Activated naive CD4-positive, alpha-beta T cell treated with anti-CD3 and anti-CD28 coated beads, Interleukin-2, amount 50 U/mL, for 16 hours (primary cell): ENCODE measurements around the gene CFAP77.

Experiments
- DNase-seq: peaks from one replicate; pipeline ENCODE4 v3.0.0-alpha.2; 2020

The CFAP77 gene

DNA sequence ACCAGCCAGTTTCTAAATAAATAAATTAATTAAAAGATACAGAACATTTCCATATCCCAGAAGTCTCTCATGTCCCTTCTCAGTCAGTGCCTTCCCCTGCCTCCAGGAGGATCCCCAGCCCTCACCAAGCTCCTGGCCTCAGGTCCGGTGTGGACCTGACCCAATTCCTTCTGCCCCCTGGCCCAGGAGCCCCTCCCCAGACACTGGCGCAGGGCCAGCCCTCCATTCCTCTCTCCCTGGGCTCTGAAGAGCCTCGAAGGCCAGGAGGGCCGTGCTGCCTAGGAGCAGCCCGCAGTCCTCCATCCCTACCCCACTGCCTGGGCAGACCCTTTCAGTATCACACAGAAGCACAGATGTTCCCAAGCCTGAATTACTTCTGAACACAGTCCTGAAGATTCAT is 110.6 kb downstream of the CFAP77 start:
- no peak for DNase-seq

DNA sequence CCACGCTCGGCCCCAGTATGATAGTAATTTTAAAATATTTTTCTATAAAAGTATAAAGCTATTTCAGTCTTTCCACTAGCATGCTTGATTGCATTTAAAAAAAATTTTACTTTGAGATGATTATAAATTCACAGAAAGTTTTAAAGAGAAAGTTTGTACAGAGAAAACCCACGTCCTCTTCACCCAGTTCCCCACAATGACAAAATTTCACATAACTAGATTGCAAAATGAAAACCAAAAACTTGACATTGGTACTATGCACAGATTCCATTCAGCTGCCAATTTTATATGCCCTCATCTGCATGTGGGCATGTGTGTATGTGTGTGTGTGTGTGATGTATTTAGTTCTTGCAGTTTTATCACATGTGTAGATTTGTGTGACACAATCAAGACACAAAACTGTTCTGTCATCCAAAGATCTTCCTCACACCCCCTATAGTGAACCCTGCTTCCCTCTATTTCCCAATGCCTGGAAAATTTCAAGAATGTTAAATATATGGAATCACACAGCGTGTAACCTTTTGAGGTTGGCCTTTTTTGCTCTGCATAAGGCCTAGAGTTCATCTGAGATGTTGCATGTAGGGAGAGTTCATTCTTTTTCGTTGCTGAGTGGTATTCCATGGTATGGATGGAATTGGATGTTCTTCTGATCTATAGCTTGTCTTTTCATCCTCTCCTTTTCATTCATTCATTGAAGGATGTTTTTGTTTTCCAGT is 115.5 kb downstream of the CFAP77 start:
- no peak for DNase-seq

DNA sequence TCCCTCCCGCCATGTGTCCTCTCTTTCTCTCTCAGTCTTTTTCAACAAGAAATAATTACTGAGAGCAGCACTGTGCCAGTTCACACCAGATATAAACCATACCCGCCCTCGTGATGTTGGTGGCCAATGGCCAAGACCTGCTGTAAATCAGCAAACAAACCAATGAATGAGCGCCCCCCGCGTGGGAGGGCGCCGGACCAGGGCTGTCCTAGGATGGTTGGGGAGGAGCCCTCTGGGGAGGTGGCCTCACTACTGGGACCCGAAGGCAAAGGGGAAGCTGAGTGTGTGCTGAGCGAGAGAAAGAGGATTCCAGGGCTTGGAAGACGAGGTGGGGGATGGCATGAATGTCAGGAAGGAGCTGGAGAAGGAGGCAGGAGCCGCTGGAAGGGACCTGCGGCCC is 121.2 kb downstream of the CFAP77 start:
- DNase-seq, result no peak

DNA sequence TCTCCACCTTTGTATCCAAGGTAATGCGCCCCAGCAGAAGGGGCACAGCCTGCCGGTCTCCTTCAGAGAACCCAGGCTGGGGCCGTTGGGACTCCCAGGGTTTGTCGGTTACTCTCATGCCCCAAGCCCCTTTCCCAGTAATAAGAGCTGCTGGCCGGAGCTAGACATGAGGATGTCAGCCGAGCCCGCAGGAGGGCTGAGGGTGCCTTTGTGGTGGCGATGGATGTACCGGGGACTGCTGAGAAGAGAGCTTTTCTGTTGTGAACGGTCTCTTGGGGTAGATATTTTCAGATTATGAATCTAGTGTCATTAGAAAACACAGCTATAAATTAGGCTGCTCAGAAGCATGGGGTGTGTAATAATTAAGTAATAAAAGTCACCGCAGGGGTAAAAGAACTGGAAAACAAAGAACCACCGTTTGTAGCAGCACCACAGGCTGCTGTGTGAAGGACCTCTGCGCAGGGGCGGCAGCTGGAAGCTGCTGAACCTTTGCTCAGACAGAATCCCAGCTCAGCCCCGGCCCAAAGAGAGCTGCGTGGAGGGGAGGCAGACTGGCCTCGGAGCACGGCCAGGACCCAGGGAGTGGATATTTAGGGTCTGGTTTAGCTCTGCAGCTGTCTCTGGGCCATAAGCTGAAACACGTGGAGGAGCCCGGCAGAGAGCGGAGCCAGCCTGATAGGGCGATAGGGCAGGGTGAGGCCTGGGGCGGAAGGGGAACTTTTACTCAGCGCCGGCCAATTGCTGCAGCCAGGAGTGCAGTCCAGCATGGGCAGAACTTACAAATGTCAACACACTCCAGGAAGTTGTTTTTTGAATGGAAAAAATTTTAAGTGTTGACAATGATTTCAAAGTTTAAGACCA is 121.9 kb downstream of the CFAP77 start:
- no peak for DNase-seq

DNA sequence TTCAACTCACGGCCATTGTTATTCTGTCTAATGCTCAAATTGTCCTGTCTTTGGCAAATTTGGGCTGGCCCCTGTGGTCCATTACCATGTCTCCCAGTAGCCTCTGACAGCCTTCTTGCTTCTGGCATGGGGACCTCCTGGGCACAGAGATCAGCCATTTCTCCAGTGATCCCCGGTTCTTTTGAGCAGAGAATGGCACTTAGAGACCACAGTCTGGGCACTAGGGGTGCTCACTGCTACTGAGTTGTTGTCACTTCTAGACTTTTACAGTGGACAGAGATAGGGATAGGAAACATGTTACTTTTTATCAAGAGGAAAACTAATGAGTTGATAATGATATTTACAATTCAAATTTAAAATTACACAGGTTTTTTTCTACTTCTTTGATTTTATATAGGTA is 124.8 kb downstream of the CFAP77 start:
- DNase-seq, result no peak

DNA sequence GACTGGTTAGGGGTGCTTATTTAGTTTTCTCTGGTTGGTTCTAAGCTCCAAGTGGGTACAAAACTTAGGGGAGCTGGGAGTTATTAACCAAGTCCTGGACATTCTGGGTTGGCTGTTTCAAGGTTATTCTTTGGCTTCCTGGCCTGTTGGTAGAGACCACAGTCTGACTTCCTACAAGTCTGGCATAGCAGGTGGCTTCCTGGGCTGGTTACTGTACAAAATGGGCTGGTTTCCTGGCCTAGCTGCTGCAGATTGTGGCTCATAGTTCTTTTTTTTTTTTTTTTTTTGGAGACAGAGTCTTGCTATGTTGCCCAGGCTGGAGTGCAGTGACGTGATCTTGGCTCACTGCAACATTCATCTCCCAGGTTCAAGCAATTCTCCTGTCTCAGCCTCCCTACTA is 126.1 kb downstream of the CFAP77 start:
- no peak for DNase-seq

DNA sequence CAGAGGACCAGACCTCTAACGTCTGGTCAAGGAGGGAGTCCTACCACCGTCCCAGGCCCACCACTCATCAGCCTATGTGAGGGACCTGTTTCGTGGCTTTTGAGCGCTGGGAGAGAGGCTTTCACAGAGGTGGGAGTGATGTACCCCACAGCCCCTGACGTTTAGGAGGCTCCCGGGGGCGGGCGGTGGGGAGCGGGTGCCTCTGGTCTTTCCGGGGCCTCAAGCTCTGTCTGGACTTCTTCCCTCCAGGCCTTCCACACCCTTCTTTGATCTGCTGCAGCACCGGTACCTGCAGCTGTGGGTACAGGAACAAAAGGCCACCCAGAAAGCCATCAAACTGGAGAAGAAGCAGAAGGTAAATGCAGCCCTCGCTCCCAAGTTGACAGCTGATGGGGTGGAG is 127.3 kb downstream of the CFAP77 start:
- DNase-seq, result no peak

DNA sequence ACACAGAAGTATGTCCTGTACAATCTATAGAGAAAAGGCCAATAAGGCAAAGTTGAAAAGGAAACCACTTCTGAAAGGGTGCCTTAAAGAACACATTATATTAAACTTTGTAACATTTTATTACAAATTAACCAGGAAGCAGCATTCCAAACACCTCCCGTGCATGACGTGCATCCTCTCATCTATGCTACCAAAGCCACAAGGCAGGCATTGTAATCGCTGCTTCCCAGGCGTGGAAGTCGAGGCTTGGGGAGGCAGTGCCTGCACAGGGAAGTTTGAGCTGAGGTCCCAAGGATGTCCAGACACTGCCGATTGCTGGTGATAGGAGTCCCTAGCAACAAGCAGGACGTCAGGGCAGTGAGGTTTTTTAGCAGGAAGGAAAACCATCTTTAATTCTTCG is 128.1 kb downstream of the CFAP77 start:
- no peak for DNase-seq

DNA sequence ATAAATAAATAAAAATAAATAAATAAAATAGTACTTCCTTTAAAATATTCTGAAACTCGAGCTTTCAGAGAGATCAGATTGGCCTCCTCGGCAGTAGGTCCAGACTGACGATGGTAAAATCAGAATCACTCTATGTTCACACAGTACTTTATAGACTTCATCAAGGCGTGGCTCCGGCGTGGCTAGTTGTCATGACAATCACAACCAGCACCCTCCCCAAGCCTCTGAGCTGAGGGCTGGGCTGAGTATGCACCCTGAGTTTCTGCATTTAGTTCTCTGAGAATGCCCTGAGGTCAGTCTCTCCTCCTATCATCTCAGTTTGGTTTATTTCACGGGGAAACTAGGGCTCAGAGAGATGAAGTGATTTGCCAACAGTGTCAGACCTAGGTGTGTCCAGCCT is 129.1 kb downstream of the CFAP77 start:
- DNase-seq, result no peak

DNA sequence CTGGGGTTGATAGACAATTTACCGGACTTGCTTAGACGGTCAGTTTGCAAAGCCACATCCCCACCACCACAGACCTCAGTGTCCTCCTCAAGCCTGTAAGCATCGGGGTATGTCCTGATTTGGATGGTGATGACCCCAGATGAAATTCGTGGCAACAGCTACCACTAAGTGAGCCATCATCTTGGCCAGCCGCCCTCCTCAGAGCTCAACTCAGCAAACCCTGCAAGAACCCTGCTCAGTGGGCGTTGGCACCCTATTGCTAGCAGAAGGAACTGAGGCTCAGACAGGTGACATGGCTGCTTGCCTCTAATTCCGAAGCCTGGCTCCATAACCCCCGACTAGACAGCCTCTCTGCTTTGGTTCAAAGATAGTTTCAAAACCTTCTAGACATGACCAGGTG is 131.0 kb downstream of the CFAP77 start:
- DNase-seq, result no peak

DNA sequence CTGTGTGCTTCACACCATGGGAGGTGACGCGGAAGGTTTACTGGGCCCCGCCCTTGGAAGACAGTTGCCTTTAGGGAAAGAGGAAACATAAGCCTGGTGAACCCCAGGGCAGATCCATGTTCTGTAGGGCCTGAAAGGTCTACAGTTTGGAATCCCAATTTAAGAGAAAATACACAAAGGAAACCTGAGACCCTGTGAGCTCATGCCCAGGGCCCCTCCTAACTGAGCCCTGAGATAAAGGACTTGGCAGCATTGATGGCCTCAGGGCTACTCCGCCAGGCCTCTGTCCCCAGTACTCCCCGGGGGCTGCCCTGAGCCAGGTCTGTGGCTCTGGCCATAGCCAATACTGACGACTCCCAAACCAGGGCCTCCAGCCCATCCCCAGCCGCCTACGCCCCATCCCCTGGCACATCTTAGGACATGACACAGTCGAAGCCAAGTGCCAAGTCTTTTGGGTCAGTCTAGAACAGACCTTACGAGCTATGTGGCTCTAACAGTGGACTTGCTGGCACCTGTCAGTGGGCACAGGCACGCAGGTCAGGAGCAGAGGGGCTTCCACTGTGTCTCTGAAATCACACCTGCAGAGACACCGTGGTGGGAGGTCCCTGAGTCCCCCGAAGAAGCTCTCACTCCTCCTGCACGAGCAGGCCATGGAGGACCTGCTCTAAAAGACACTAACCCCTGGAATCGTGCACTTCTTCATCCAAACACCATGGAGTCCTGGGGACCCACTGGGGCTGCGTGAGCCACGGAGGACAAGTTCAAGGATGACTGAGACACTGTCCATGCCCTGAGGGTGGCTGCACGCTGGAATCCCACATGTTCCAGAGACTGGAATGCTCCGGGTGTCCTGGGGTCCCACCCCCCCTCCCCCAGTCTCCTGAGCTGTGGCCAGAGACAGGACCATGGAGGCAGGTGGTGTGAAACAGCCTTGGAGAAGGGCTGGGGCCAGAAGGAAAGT is 132.1 kb downstream of the CFAP77 start:
- DNase-seq, result no peak

DNA sequence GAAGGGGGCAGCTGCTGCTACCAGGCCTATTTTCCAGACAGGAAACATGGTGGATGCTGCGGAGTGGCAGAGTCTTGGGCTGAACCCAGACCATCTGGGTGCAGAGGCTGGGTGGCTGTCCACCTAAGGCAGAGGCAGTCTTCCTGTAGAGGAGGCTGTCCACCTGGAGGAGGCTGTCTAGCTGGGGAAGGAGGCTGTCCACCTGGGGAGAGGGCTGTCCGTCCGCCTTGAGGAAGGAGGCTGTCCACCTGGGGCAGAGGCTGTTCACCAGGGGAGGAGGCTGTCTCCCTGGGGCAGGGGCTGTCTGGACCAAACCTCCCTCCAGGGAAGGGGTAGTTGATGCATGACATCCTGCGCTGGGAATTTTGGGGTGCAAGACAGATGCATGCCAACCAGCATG is 133.2 kb downstream of the CFAP77 start:
- DNase-seq, result no peak

DNA sequence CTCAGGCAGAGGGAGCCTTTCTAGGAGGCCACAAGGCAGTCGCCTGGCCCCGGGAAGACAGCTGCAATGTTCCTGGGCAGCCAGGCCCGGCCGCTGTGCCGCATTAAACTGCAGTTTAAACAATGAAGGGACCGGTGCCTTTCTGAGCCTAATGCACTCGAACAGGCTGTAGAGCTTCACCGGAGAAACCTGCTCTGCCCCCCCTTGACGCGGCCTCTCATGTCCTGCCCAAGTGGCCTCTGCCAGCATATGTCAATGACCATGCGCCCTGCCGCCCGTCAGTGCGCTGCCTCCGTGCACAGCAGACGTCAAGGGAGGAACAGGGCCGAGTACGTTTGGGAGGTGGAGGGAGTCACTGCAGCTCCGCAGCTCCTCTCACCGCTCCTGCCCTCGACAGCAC is 133.9 kb downstream of the CFAP77 start:
- no peak for DNase-seq

DNA sequence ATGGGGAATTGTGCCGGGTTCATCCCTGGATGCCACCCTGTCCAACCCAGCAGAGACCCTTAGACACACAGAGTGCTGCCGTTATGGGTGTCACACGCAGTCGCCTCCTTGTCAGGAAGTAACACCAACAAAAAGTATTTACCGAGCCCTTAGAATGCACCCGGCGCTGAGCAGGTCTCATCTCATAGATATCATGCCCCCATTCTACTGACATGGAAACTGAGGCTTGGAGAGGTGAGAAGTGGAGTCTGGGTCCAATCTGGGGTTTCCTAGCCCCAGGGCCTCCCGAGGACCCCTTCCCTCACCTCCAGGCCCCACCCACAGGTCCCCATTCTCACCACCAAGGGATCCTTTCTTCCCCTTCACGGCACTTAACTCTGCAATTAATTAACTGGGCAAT is 135.6 kb downstream of the CFAP77 start:
- DNase-seq, result no peak

DNA sequence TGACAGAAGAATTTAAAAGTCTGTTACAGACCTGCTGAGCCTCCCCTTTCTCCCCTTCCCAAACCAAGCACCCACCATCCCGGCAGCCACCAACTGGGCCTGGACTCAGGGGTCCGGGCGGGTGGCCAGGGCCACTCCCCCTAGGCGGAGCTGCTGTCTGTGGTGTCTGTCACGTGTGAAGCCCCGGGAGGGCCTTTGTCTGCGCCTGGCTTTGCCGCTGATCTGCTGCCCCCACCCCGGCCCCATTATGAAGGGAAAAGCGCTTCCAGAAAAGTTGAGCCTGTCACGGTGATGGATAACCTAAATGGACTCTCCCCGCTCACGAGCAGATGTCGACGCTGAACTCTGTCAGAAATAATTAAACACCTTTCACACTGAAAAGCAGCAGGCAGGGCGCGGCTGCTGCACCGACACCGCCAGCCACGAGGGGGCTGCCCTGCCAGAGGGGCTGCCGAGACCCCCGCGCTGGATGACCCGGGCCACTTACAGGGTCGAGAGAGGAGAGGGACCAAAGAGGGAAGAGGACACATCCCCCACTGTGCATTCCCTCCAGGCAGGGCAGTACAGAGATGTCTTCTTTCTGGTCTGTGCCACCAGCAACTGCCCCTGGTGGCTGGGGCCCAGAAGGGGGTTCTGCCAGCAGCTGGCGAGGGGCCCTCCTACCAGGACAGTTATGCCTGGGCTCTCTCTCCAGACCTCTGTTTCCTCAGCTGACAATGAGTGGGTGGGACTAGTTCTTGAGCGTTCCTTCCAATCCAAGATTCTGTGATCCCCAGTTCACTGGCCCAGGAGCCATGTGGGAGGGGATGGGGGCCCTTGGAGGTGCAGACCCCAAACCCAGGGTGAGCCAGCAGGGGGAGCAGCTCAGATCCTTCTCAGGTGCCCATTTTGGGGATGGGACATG is 136.4 kb downstream of the CFAP77 start:
- no peak for DNase-seq

DNA sequence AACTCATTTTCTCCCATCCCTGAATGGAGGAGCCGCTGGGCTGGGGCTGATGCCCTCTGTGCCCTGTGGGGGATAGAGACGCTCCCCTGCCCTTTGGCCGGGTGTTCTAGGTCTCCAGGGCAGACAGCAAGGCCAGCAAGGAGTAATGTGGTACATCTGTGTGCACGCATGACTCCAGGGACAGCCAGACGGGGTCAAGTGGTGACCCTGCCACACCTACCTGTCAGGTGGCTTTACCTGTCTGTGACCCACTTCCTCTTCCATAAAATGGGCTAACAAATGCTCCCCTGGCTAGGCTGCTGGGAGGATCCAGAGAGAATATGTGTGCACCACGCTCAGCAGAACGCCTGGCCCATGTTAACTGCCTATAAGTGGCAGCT is 137.0 kb downstream of the CFAP77 start:
- DNase-seq, result no peak

DNA sequence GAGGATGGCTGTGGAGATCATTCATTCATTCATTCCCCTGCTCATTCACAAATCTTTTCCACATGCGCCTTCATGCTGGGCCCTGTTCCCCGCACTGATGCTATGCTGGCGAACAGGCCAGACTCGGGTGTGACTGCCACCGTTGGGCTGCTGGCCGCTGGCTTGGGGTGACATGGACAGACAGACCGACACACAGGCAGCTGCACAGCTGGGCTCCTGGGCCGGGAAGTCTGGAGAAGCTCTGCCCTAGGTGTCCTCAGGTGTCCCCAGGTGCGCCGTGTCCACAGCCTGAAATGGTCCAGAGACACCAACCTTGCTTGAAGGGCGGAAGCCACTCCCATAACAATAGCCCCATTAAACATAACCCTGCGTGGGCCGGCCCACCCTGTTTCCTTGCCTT is 137.4 kb downstream of the CFAP77 start:
- no peak for DNase-seq

DNA sequence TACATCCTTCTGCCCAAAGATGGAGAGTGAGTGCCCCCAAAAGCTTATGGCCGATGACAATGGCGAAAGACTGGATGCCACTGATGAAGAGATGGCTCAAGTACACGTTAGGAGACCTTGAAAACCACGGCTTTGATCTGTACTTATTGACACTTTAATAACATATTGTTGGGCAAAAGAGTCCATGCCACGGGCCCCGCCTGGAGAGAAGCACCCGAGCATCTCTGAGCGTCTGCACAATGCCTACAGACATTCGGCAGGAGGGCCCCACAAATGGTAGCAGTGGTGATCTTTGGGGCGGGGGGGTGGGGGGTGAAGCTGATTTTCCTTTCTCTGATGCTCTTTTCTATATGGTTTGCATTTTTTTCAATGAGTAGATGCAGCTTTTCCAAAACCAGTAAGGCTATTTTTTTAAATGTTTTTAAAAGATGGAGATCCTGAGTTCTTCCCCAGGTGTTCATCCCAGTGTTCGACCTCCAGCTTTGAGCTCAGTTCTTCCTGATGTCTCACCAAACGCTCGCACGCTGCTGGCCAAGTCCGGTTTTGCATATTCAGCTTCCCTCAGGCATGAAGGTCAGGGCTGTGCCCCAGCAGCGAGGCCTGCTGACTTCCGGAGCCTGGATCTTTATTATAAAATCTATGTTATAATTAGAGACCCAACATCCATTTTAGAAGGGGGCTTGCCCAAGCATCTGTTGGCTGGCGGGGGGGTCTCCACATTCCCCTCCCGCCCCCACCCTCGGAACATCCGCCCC is 138.1 kb downstream of the CFAP77 start:
- DNase-seq, result no peak

DNA sequence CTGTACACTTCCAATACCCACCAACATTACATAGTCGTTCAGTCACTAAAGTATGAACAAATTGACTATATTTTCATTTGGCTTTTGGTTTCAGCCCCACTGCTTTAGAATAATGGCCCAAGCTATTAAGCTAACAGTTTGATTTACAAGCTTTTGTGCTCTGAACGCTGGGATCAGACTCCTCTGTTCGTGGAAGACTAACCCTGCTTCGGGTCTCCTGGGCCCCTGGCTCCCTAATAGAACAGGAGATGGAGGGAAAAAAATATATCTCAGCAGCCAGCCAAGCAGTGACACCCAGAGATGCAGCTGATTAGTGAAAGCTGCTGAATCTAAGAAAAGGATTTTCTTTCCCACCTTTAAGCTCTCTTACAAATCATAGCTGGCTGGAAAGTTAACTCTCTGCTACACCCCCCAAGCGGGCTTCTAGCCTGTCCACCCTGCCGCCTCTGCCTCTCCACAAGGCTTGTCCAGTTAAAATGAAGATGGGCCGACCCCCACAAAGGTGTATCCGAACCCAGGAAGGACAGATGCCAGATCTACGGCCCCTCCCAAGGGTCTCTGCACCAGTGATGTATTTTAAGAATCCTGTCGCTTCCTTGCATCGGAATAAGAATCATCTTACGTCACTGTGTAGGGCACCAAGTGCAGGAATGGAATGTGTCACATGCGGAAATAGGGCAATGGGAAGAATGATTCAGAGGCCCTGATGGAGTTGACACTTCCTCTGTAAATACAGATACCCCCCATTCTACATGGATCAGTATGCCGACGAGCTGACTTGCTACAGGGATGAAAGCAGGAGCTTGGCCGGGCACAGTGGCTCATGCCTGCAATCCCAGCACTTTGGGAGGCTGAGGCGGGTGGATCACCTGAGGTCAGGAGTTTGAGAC is 139.0 kb downstream of the CFAP77 start:
- no peak for DNase-seq

DNA sequence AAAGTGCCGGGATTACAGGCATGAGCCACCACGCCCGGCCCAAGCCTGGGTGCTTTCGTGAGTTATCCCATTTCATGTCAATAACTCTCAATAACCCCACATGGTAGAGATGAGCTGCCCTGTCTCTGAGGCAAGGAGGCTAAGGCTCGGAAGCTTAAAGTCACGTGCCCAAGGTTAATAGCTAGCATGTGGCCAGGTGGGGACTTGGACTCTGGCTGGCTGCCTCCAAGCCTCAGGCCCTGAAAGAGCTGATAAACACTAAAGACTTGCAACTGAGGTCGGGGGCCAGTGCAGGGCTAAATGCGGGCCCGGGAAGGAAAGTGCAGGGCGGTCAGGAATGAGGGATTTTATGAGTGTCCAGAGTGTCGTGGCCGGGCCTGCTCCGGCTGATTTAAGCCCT is 141.5 kb downstream of the CFAP77 start:
- DNase-seq, result no peak

DNA sequence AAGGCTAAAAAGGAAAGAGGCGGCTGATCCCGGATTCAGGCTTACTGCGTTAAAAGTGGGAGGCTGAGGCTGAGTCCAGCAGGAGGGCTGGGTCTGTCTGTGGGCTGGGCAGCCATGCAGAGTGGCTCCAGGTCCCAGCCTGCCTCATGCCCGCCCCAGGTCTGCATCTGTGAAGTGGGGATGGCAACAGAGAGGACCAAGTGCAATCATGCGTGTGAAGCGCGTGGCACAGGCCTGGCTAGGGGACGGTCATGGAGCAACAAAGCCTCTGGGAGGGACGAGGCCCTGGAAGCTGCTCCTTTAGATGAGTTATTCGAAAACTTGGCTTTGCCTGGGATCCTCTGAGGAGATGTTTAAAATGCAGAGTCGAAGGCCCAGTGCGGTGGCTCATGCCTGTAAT is 142.0 kb downstream of the CFAP77 start:
- no peak for DNase-seq
